ENCODE results near the gene MFF.
A peak's percentile ranks its signal among the peaks of the same experiment; 100 is the strongest.

The MFF gene

GRCh38 chr2:227324995-227325838, at the start of gene MFF:
MFF (plus strand) TSS chr2:227325251; CDS start chr2:227330666, 5,415 bp downstream.
- DNase-seq (ENCODE audit: low read depth): peak; percentile 77

GRCh38 chr2:227280895-227281294, 44.2 kb upstream of the MFF start:
- no peak for DNase-seq (ENCODE audit: low read depth)

GRCh38 chr2:227285741-227286236, 39.3 kb upstream of the MFF start:
- no peak for DNase-seq (ENCODE audit: low read depth)

- DNase-seq (ENCODE audit: low read depth): no peak
Observed at GRCh38 chr2:227287771-227288170, 37.3 kb upstream of the MFF start.

GRCh38 chr2:227292314-227292713, 32.7 kb upstream of the MFF start:
- DNase-seq (ENCODE audit: low read depth): no peak

GRCh38 chr2:227293531-227293930, 31.5 kb upstream of the MFF start:
- no peak for DNase-seq (ENCODE audit: low read depth)

- DNase-seq (ENCODE audit: low read depth): no peak
Observed at GRCh38 chr2:227295806-227296205, 29.2 kb upstream of the MFF start.

GRCh38 chr2:227296671-227297405, 28.2 kb upstream of the MFF start:
- no peak for DNase-seq (ENCODE audit: low read depth)

- no peak for DNase-seq (ENCODE audit: low read depth)
Observed at GRCh38 chr2:227301523-227301922, 23.5 kb upstream of the MFF start.

- no peak for DNase-seq (ENCODE audit: low read depth)
Observed at GRCh38 chr2:227308784-227309183, 16.3 kb upstream of the MFF start.

GRCh38 chr2:227310756-227311110, 14.3 kb upstream of the MFF start:
- DNase-seq (ENCODE audit: low read depth): no peak

GRCh38 chr2:227311861-227312506, 13.1 kb upstream of the MFF start:
- DNase-seq (ENCODE audit: low read depth): no peak

GRCh38 chr2:227312579-227312978, 12.5 kb upstream of the MFF start:
- DNase-seq (ENCODE audit: low read depth): no peak

GRCh38 chr2:227313310-227313709, 11.7 kb upstream of the MFF start:
- no peak for DNase-seq (ENCODE audit: low read depth)

- DNase-seq (ENCODE audit: low read depth): no peak
Observed at GRCh38 chr2:227317834-227318233, 7.2 kb upstream of the MFF start.

GRCh38 chr2:227320305-227321094, 4.6 kb upstream of the MFF start:
- no peak for DNase-seq (ENCODE audit: low read depth)

- no peak for DNase-seq (ENCODE audit: low read depth)
Observed at GRCh38 chr2:227322530-227323205, 2.4 kb upstream of the MFF start.

GRCh38 chr2:227323818-227324217, 1.2 kb upstream of the MFF start:
- DNase-seq (ENCODE audit: low read depth): no peak

- no peak for DNase-seq (ENCODE audit: low read depth)
Observed at GRCh38 chr2:227324642-227324994, 433 bp upstream of the MFF start.

GRCh38 chr2:227325839-227326195, 766 bp downstream of the MFF start:
- no peak for DNase-seq (ENCODE audit: low read depth)

- DNase-seq (ENCODE audit: low read depth): no peak
Observed at GRCh38 chr2:227326783-227327182, 1.7 kb downstream of the MFF start.

GRCh38 chr2:227335713-227336112, 10.7 kb downstream of the MFF start:
- DNase-seq (ENCODE audit: low read depth): no peak
